Measurements from ENCODE around the gene NTM.

GRCh38 chr11:131957201-131957600 is 586.8 kb downstream of the NTM start:
- TF ChIP-seq HMGXB4 (CRISPR knock-in tag; IDR thresholded peaks at IDR 0.05) (no peak), MAX (CRISPR knock-in tag; IDR thresholded peaks at IDR 0.05) (no peak), STAT6 (CRISPR knock-in tag; conservative IDR thresholded peaks at IDR 0.05; ENCODE audit: low read depth) (no peak), CTCF (IDR thresholded peaks at IDR 0.05) (no peak), ESRRA (CRISPR knock-in tag; IDR thresholded peaks at IDR 0.05; ENCODE audit: borderline replicate concordance) (no peak), ZNF232 (CRISPR knock-in tag; IDR thresholded peaks at IDR 0.05) (no peak), TP53 (CRISPR knock-in tag; IDR thresholded peaks at IDR 0.05) (no peak), ZNF396 (CRISPR knock-in tag; IDR thresholded peaks at IDR 0.05; ENCODE audit: borderline replicate concordance) (no peak), E2F1 (CRISPR knock-in tag; IDR thresholded peaks at IDR 0.05) (no peak), NR1H2 (CRISPR knock-in tag; IDR thresholded peaks at IDR 0.05) (no peak), SOX15 (CRISPR knock-in tag; IDR thresholded peaks at IDR 0.05) (no peak), TCF7 (CRISPR knock-in tag; IDR thresholded peaks at IDR 0.05; ENCODE audit: low read depth) (no peak)
